Glutamatergic neuron (in vitro differentiated cells): ENCODE results near the gene LIX1. TPM values are rescaled to one million over a fixed set of nuclear protein-coding genes. Genes with fewer than 3 reads are reported as not detected.
A peak's percentile ranks its signal among the peaks of the same experiment; 100 is the strongest.
"Not testable (repeated sequence)": the region's sequence is repeated elsewhere in the genome, so short reads cannot be mapped to it uniquely, and the experiment has no call there.

Source experiments
- DNase-seq: peaks from one replicate; pipeline ENCODE4 v3.0.0; 2022
- H3K27ac Mint-ChIP-seq: one replicate; pipeline ENCODE4 v1.8.0; 2020; ENCODE audit warnings: mild to moderate bottlenecking, mixed read lengths, inconsistent platforms; ENCODE audit not compliant: unreplicated experiment
- H3K27me3 Mint-ChIP-seq: one replicate; pipeline ENCODE4 v1.8.0; 2020; ENCODE audit warnings: mild to moderate bottlenecking, moderate library complexity, mixed read lengths, inconsistent platforms; ENCODE audit not compliant: unreplicated experiment
- H3K36me3 Mint-ChIP-seq: one replicate; pipeline ENCODE4 v1.8.0; 2020; ENCODE audit warnings: mild to moderate bottlenecking, mixed read lengths, inconsistent platforms; ENCODE audit not compliant: unreplicated experiment
- H3K4me1 Mint-ChIP-seq: one replicate; pipeline ENCODE4 v1.8.0; 2020; ENCODE audit warnings: mild to moderate bottlenecking, low read depth, mixed read lengths, inconsistent platforms; ENCODE audit not compliant: unreplicated experiment
- H3K4me3 Mint-ChIP-seq: one replicate; pipeline ENCODE4 v1.8.0; 2020; ENCODE audit warnings: mild to moderate bottlenecking, mixed read lengths, inconsistent platforms; ENCODE audit not compliant: unreplicated experiment
- H3K9me3 Mint-ChIP-seq: one replicate; pipeline ENCODE4 v1.8.0; 2020; ENCODE audit warnings: mild to moderate bottlenecking, moderate library complexity, mixed read lengths, inconsistent platforms; ENCODE audit not compliant: unreplicated experiment
- long read RNA-seq: library from polyadenylated mRNA; unstranded; transcript quantifications from one replicate; pipeline ENCODE4 v2.0.0, GENCODE V29; 2020; ENCODE audit not compliant: unreplicated experiment
- total RNA-seq: library from RNA; stranded (reverse); fragmentation: NEBNext Ultra II Directional; extraction: Animal tissue kit (Norgen Biotek cat#: 25700); gene quantifications from one replicate; pipeline ENCODE4 v1.2.1, GENCODE V29; 2021; ENCODE audit not compliant: unreplicated experiment
- TF ChIP-seq, protein P1 (sequence below): fragments of 200-600 bp; sonication (generic); IDR thresholded peaks from one replicate; pipeline ENCODE4 v1.5.0; 2021; ENCODE audit not compliant: partially characterized antibody, unreplicated experiment

LIX1 gene
- total RNA-seq: not detected
- long read RNA-seq: 0 reads

DNA sequence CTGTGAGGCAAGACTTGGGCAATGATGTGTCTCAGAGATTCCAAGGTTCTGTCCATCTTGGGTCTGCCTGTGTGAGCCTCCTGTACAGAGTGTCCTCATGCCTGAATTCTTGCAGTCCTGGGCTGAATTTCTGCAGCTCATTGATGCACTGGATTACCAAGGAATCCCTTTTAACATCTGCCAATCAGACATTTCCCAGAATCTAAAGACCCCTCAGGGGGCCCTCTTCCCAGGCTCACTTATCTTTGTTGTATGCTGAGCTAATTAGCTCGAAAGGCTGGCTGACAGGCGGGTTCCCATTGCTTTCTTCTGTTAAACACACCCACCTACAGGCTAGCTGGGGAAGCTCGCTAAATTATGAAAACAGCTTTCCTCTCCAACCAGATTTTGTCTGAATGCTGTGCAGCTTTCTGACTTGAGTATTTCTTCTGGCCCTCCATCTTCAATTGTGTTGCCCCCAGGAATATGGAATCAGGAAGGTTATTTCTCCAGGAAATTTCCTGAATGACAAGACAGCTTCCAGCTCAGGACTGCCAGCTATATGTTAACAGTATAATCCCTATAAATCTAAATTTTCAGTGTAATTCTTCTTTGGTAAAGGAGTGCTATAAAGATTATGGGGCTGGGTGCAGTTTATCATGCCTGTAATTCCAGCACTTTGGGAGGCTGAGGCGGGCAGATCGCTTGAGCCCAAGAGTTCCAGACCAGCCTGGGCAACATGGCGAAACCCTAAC lies at the start of gene LIX1:
Gene LIX1 (minus strand): TSS at position 91 of the 734 bp plus-strand sequence. CDS start 35 bp downstream, at position 56.
- no peak within 1 kb of the TSS for H3K4me3 Mint-ChIP-seq
- H3K9me3 Mint-ChIP-seq: no peaks in the 10 kb centered on the region
- peak; percentile 65 for DNase-seq

DNA sequence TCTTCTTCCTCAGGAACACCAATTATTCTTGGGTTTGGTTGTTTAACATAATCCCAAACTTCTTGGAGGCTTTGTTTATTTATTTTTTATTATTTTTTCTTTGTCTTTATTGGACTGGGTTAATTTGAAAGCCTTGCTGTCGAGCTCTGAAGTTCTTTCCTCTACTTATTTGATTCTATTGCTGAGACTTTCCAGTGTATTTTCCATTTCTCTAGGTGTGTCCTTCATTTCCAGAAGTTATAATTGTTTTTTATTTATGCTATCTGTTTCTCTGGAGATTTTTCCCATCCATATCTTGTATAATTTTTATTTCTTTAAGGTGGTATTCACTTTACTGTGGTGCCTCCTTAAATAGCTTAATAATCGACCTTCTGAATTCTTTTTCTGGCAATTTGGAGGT lies 49.5 kb upstream of the LIX1 start:
- Mint-ChIP-seq H3K27me3 (no peaks in the 10 kb centered on the region), H3K36me3 (peaks cover 22% of the 10 kb centered on the region), H3K9me3 (peaks cover 3% of the 10 kb centered on the region), H3K4me1 (no peaks in the 10 kb centered on the region), H3K27ac (no peak overlapping the region), H3K4me3 (no peak overlapping the region)
- TF ChIP-seq, protein P1, sequence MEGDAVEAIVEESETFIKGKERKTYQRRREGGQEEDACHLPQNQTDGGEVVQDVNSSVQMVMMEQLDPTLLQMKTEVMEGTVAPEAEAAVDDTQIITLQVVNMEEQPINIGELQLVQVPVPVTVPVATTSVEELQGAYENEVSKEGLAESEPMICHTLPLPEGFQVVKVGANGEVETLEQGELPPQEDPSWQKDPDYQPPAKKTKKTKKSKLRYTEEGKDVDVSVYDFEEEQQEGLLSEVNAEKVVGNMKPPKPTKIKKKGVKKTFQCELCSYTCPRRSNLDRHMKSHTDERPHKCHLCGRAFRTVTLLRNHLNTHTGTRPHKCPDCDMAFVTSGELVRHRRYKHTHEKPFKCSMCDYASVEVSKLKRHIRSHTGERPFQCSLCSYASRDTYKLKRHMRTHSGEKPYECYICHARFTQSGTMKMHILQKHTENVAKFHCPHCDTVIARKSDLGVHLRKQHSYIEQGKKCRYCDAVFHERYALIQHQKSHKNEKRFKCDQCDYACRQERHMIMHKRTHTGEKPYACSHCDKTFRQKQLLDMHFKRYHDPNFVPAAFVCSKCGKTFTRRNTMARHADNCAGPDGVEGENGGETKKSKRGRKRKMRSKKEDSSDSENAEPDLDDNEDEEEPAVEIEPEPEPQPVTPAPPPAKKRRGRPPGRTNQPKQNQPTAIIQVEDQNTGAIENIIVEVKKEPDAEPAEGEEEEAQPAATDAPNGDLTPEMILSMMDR: no peak
- DNase-seq: no peak

More for the DNA sequence above, at the start of gene LIX1:
- Mint-ChIP-seq H3K27me3 (no peaks in the 10 kb centered on the region), H3K36me3 (no peaks in the 10 kb centered on the region), H3K4me1 (peaks cover 4% of the 10 kb centered on the region), H3K27ac (no peak within 1 kb of the TSS)
- TF ChIP-seq, protein P1: peak; percentile 40

DNA sequence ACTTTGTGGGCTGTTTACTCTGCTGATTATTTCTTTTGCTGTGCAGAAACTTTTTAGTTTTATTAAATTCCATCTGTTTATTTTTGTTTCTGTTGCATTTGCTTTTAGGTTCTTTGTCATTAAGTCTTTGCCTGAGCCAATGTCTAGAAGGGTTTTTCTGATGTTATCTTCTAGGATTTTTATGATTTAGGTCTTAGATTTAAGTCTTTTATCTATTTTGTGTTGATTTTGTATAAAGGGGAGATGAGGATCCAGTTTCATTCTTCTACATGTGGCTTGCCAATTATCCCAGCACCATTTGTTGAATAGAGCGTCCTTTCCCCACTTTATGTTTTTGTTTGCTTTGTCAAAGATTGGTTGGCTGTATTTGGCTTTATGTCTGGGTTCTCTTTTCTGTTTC lies 47.1 kb upstream of the LIX1 start:
- DNase-seq, H3K4me1 Mint-ChIP-seq, H3K27me3 Mint-ChIP-seq, H3K9me3 Mint-ChIP-seq, H3K27ac Mint-ChIP-seq, H3K4me3 Mint-ChIP-seq: not testable (repeated sequence)
- H3K36me3 Mint-ChIP-seq: peaks cover 22% of the 10 kb centered on the region

DNA sequence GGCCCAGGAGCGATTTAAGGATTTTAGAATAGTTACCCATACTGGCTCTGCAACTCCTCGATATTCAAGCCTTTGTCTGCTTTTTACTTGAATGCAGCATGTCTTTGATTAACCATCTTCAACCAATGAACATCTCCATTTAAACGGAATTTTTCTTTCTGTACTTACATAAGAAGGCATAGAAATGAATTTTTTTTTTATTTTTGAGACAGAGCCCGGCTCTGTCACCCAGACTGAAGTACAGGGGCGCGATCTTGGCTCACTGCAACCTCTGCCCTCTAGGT lies 41.5 kb upstream of the LIX1 start:
- TF ChIP-seq, protein P1: no peak
- peaks cover 8% of the 10 kb centered on the region for H3K4me1 Mint-ChIP-seq
- peak overlapping the region; percentile 99 for H3K27ac Mint-ChIP-seq
- peaks cover 6% of the 10 kb centered on the region for H3K9me3 Mint-ChIP-seq
- peak overlapping the region; percentile 93 for H3K4me3 Mint-ChIP-seq
- H3K27me3 Mint-ChIP-seq: peaks cover 3% of the 10 kb centered on the region
- no peak for DNase-seq
- peaks cover under 1% of the 10 kb centered on the region for H3K36me3 Mint-ChIP-seq

DNA sequence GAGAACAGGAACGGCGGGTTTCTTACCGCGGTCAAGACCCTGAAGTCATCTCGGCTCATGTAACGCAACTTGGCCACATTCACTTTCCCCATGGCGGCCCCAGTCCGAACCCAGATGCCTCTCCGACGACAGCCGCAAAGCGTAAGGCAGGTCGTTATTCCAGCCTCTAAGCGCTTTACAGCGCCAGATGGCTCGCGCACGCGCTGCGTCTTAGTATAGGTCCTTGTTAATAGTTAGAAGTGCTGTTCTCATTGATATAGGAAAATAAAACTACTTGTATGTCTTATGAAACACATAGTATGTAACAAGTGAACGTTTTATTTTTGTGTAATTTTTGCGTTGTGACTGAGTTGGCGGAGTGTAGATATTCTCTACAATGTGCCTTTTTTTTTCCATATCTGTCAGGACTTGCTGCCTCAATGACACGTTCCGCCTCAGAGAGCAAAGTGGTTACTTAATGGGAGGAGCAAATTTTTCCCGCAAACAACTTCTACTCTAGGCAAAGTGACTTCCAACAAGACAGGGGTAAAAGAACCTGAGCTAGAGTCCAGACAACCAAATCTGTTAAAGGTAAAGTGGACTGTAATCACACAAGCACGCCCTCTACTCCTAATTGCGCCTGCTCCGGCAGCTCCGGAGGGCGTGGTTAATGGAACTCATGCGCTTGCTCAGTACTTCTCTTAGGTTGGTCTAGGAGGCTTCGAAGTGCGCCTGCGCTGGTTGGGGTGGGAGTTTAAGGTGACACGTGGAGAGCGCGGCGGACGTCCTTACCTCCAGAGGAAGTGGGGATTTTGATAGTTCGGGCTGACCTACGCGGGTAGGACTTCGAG lies 40.9 kb upstream of the LIX1 start, which contains the start of gene RIOK2:
Gene RIOK2 (minus strand): TSS at position 148 of the 830 bp plus-strand sequence. CDS start 56 bp downstream, at position 92.
- peak; percentile 94 for DNase-seq
- H3K4me3 Mint-ChIP-seq: peak within 1 kb of the TSS; percentile 93
- TF ChIP-seq, protein P1: no peak
- H3K27ac Mint-ChIP-seq: peak within 1 kb of the TSS; percentile 99
- peaks cover 5% of the 10 kb centered on the region for H3K36me3 Mint-ChIP-seq
- H3K27me3 Mint-ChIP-seq: peaks cover 3% of the 10 kb centered on the region
- H3K9me3 Mint-ChIP-seq: peaks cover 6% of the 10 kb centered on the region
- H3K4me1 Mint-ChIP-seq: peaks cover 8% of the 10 kb centered on the region
